K562 (cell line): ENCODE measurements around the gene PAPSS2.

Experiments used
- CTCF ChIP-seq, 3 experiments: IDR thresholded peaks in 2 of 3; conservative IDR thresholded peaks in 1 of 3; 2 replicates each; pipeline ENCODE4 v1.5.1; 2011 to 2012; ENCODE audit warnings: low read length in 3 of 3, mild to moderate bottlenecking in 3 of 3, control low read depth in 2 of 3, improper control_type of control experiment in 1 of 3, inconsistent platforms in 1 of 3, low read depth in 1 of 3, mixed read lengths in 1 of 3, moderate library complexity in 1 of 3; ENCODE audit not compliant: insufficient read depth in 2 of 3
- ELF1 ChIP-seq: fragments of 200-800 bp; sonication (Bioruptor generic); IDR thresholded peaks from 2 replicates; pipeline ENCODE4 v1.6.1; 2016; ENCODE audit warnings: missing genetic modification characterization, missing compliant biosample characterization
- GABPA ChIP-seq: fragments of 200-800 bp; sonication (Bioruptor generic); conservative IDR thresholded peaks from 2 replicates; pipeline ENCODE4 v1.6.1; 2016; ENCODE audit warnings: low read depth, missing genetic modification characterization, missing compliant biosample characterization
- GATA2 ChIP-seq: sonication (generic); formaldehyde crosslinking; IDR thresholded peaks from 2 replicates; pipeline ENCODE4 v1.4.0; 2020; ENCODE audit warnings: mild to moderate bottlenecking, missing genetic modification reagents
- GTF2A2 ChIP-seq: IDR thresholded peaks from 2 replicates; pipeline ENCODE4 v1.6.1; 2016; ENCODE audit warnings: mild to moderate bottlenecking, missing genetic modification characterization, missing compliant biosample characterization
- MAX ChIP-seq: sonication (generic); formaldehyde crosslinking; IDR thresholded peaks from 2 replicates; pipeline ENCODE4 v1.9.0; 2022; ENCODE audit warnings: mild to moderate bottlenecking, missing genetic modification reagents
- POLR2A ChIP-seq: fragments of 450-650 bp; conservative IDR thresholded peaks from 2 replicates; pipeline ENCODE4 v1.6.1; 2016
- RBBP5 ChIP-seq: fragments of 200-600 bp; sonication (generic); IDR thresholded peaks from 2 replicates; pipeline ENCODE4 v1.6.1; 2012; ENCODE audit warnings: borderline replicate concordance, mild to moderate bottlenecking, low read length, control low read depth, inconsistent platforms; ENCODE audit not compliant: insufficient read depth, poor library complexity, severe bottlenecking
- RCOR1 ChIP-seq, 2 experiments: IDR thresholded peaks; 2 replicates each; pipeline ENCODE4 v1.6.1; 2012; ENCODE audit warnings: low read depth in 2 of 2, low read length in 2 of 2, borderline replicate concordance in 1 of 2, improper control_type of control experiment in 1 of 2
- THRA ChIP-seq: fragments of 450-650 bp; IDR thresholded peaks from 2 replicates; pipeline ENCODE4 v1.6.1; 2017; ENCODE audit warnings: mild to moderate bottlenecking, moderate library complexity
- ZC3H4 ChIP-seq: sonication (generic); formaldehyde crosslinking; IDR thresholded peaks from 2 replicates; pipeline ENCODE4 v1.9.0; 2021; ENCODE audit warnings: missing genetic modification reagents, borderline replicate concordance
- ZNF318 ChIP-seq, 2 experiments: fragments of 450-650 bp; IDR thresholded peaks; 2 replicates each; pipeline ENCODE4 v1.6.1; 2016; ENCODE audit warnings: mild to moderate bottlenecking in 2 of 2, borderline replicate concordance in 1 of 2, low read depth in 1 of 2, moderate library complexity in 1 of 2
- ZNF740 ChIP-seq, 3 experiments: fragments of 200-800 bp in 1 of 3; sonication (Bioruptor generic) in 1 of 3; sonication (generic) in 1 of 3; formaldehyde crosslinking in 1 of 3; IDR thresholded peaks; 2 replicates each; pipeline versions ENCODE4 v1.6.1 to v1.8.0; 2016 to 2022; ENCODE audit warnings: mild to moderate bottlenecking in 2 of 3, missing compliant biosample characterization in 2 of 3, missing genetic modification characterization in 2 of 3, missing genetic modification reagents in 1 of 3

- no peak for TF ChIP-seq MAX (CRISPR knock-in tag)
- no peak for TF ChIP-seq RBBP5
- TF ChIP-seq POLR2A: no peak
- no peak for TF ChIP-seq GATA2 (CRISPR knock-in tag)
- TF ChIP-seq CTCF (IDR thresholded peaks at IDR 0.05 in 2 of 3, conservative IDR thresholded peaks at IDR 0.05 in 1 of 3; ENCODE audit: insufficient read depth in 2 of 3, low read depth in 1 of 3, low read length in 3 of 3): no peak
- TF ChIP-seq ZC3H4: no peak
- TF ChIP-seq RCOR1 (IDR thresholded peaks at IDR 0.05; ENCODE audit: borderline replicate concordance in 1 of 2, low read depth in 2 of 2, low read length in 2 of 2): no peak
- TF ChIP-seq GABPA (tag): no peak
- no peak for TF ChIP-seq ZNF318 (IDR thresholded peaks at IDR 0.05; ENCODE audit: borderline replicate concordance in 1 of 2, low read depth in 1 of 2)
- no peak for TF ChIP-seq ZNF740 (CRISPR knock-in tag; IDR thresholded peaks at IDR 0.05)
- no peak for TF ChIP-seq ZNF740 (tag; IDR thresholded peaks at IDR 0.05)
- no peak for TF ChIP-seq THRA
- no peak for TF ChIP-seq ELF1 (tag)
- TF ChIP-seq GTF2A2 (tag): no peak
Observed at GRCh38 chr10:87667493-87667892, 7.8 kb downstream of the PAPSS2 start.
